ENCODE data around the gene ATG16L1.

ATG16L1 gene

GRCh38 chr2:233252227-233252626, 754 bp downstream of the ATG16L1 start:
- TF ChIP-seq ZNF16 (tag by site-specific recombination; IDR thresholded peaks at IDR 0.05; ENCODE audit: low read depth), result no peak
- no peak for TF ChIP-seq ZNF311 (tag by site-specific recombination; IDR thresholded peaks at IDR 0.05; ENCODE audit: borderline replicate concordance)
- TF ChIP-seq ZNF626 (tag by site-specific recombination; IDR thresholded peaks at IDR 0.05), result no peak
- TF ChIP-seq GLI2 (tag by site-specific recombination; IDR thresholded peaks at IDR 0.05; ENCODE audit: borderline replicate concordance, low read depth), result no peak
- no peak for TF ChIP-seq ZNF596 (tag by site-specific recombination; IDR thresholded peaks at IDR 0.05)
- TF ChIP-seq ZNF302 (tag by site-specific recombination; IDR thresholded peaks at IDR 0.05; ENCODE audit: low read depth), result no peak
- no peak for TF ChIP-seq IKZF3 (tag by site-specific recombination; IDR thresholded peaks at IDR 0.05)
- no peak for TF ChIP-seq YY1 (tag by site-specific recombination; IDR thresholded peaks at IDR 0.05)
- no peak for TF ChIP-seq ZNF610 (tag by site-specific recombination; IDR thresholded peaks at IDR 0.05; ENCODE audit: borderline replicate concordance)
- no peak for TF ChIP-seq ZNF654 (tag by site-specific recombination; IDR thresholded peaks at IDR 0.05; ENCODE audit: low read depth)
- TF ChIP-seq ELK4 (IDR thresholded peaks at IDR 0.05; ENCODE audit: borderline replicate concordance, low read depth, low read length), result no peak
- no peak for TF ChIP-seq ZNF558 (tag by site-specific recombination; IDR thresholded peaks at IDR 0.05)
- TF ChIP-seq ZNF138 (tag by site-specific recombination; IDR thresholded peaks at IDR 0.05; ENCODE audit: borderline replicate concordance), result no peak
- no peak for TF ChIP-seq RBAK (tag by site-specific recombination; IDR thresholded peaks at IDR 0.05)
- TF ChIP-seq REST (tag by site-specific recombination; IDR thresholded peaks at IDR 0.05), result no peak
- no peak for TF ChIP-seq OVOL3 (tag by site-specific recombination; IDR thresholded peaks at IDR 0.05)
- no peak for TF ChIP-seq ZFP37 (tag by site-specific recombination; IDR thresholded peaks at IDR 0.05)
- Histone ChIP-seq H3K27ac (ENCODE audit: extremely low read depth, low read depth, low read length) (no peak overlapping the region), H3K4me3 (ENCODE audit: low read depth, low read length) (peak overlapping the region; percentile 98), H3K9me3 (ENCODE audit: control insufficient read depth, insufficient read depth, low read depth, low read length) (no peaks in the 10 kb centered on the region), H3K4me1 (ENCODE audit: control insufficient read depth, insufficient read depth, low read length) (no peaks in the 10 kb centered on the region), H3K36me3 (ENCODE audit: control insufficient read depth in 2 of 2, insufficient read depth in 1 of 2, low read length in 2 of 2) (peaks cover 12 to 36% of the 10 kb centered on the region in 2 experiments)
- CTCF ChIA-PET, result interaction anchor here (0.6 to 3.0 kb wide), 12 partner anchors 12 to 790 kb away, joined by 3 to 20 read pairs (median 4); no protein-coding TSS in a partner anchor
- POLR2A ChIA-PET, result interaction anchor here (1.2 kb wide), 1 partner anchor 50 kb away, joined by 3 read pairs; no protein-coding TSS in a partner anchor

GRCh38 chr2:233255151-233255550, 3.7 kb downstream of the ATG16L1 start:
- Histone ChIP-seq H3K36me3 (ENCODE audit: control insufficient read depth in 2 of 2, insufficient read depth in 1 of 2, low read length in 2 of 2) (peaks cover 27 to 64% of the 10 kb centered on the region in 2 experiments), H3K9me3 (ENCODE audit: control insufficient read depth, insufficient read depth, low read depth, low read length) (no peaks in the 10 kb centered on the region), H3K4me1 (ENCODE audit: control insufficient read depth, insufficient read depth, low read length) (no peaks in the 10 kb centered on the region), H3K27ac (ENCODE audit: extremely low read depth, low read depth, low read length) (no peak overlapping the region), H3K4me3 (ENCODE audit: low read depth, low read length) (no peak overlapping the region)
- ChIA-PET CTCF (interaction anchor here (0.6 kb wide), 1 partner anchor 46 kb away, joined by 3 read pairs; no protein-coding TSS in a partner anchor), POLR2A (no interaction called here)
- no peak for TF ChIP-seq HOXC10 (CRISPR knock-in tag; IDR thresholded peaks at IDR 0.05)
- no peak for TF ChIP-seq ZNF423 (tag by site-specific recombination; IDR thresholded peaks at IDR 0.05)

Data from HEK293 (cell line).